Bronchial epithelial cell (primary cell): ENCODE data around the gene UBE2I. TPM values are rescaled to one million over a fixed set of nuclear protein-coding genes. Genes with fewer than 3 reads are reported as not detected.
A peak's percentile ranks its signal among the peaks of the same experiment; 100 is the strongest.

Source experiments
- DNase-seq: peaks from one replicate; pipeline ENCODE4 v3.0.0-alpha.2; 2010; ENCODE audit warnings: low read depth
- FAIRE-seq: peaks from 2 replicates; lab custom pipeline; 2011; peaks lifted over from hg19 to GRCh38; lab: Jason Lieb, UNC
- H3K27me3 ChIP-seq: 2 replicates; pipeline ENCODE4 v1.5.1; 2011; ENCODE audit warnings: low read length; ENCODE audit not compliant: control insufficient read depth, insufficient read depth
- H3K36me3 ChIP-seq: 2 replicates; pipeline ENCODE4 v1.5.1; 2011; ENCODE audit warnings: low read length; ENCODE audit not compliant: control insufficient read depth, insufficient read depth
- H3K4me3 ChIP-seq: 2 replicates; pipeline ENCODE4 v1.5.1; 2011; ENCODE audit warnings: mild to moderate bottlenecking, low read depth, low read length, control low read depth
- total RNA-seq: library from RNA; depleted of rRNA; stranded (reverse); fragments of >200 nt; gene quantifications from 2 replicates; pipeline ENCODE4 v1.2.1, GENCODE V29; 2014
- TF ChIP-seq, protein P1 (sequence below): IDR thresholded peaks from 2 replicates; pipeline ENCODE4 v1.5.1; 2011; ENCODE audit warnings: mild to moderate bottlenecking, moderate library complexity, low read length, control low read depth, inconsistent platforms; ENCODE audit not compliant: insufficient read depth, severe bottlenecking

Gene UBE2I
- total RNA-seq, 1 donor from 2014 or later, result 49.8 TPM

- FAIRE-seq (no peak), DNase-seq (no peak)
- H3K27me3 ChIP-seq, result no peaks in the 10 kb centered on the region
- H3K36me3 ChIP-seq, result peaks cover 54% of the 10 kb centered on the region
- TF ChIP-seq, protein P1, sequence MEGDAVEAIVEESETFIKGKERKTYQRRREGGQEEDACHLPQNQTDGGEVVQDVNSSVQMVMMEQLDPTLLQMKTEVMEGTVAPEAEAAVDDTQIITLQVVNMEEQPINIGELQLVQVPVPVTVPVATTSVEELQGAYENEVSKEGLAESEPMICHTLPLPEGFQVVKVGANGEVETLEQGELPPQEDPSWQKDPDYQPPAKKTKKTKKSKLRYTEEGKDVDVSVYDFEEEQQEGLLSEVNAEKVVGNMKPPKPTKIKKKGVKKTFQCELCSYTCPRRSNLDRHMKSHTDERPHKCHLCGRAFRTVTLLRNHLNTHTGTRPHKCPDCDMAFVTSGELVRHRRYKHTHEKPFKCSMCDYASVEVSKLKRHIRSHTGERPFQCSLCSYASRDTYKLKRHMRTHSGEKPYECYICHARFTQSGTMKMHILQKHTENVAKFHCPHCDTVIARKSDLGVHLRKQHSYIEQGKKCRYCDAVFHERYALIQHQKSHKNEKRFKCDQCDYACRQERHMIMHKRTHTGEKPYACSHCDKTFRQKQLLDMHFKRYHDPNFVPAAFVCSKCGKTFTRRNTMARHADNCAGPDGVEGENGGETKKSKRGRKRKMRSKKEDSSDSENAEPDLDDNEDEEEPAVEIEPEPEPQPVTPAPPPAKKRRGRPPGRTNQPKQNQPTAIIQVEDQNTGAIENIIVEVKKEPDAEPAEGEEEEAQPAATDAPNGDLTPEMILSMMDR, result no peak
- H3K4me3 ChIP-seq, result no peak overlapping the region
Measured at GRCh38 chr16:1316033-1316405, 6.6 kb downstream of the UBE2I start.

- FAIRE-seq (peak; percentile 36), DNase-seq (no peak)
- no peaks in the 10 kb centered on the region for H3K27me3 ChIP-seq
- peaks cover 57% of the 10 kb centered on the region for H3K36me3 ChIP-seq
- TF ChIP-seq, protein P1, result no peak
- no peak overlapping the region for H3K4me3 ChIP-seq
Measured at GRCh38 chr16:1317479-1318267, 8.2 kb downstream of the UBE2I start.

DNA sequence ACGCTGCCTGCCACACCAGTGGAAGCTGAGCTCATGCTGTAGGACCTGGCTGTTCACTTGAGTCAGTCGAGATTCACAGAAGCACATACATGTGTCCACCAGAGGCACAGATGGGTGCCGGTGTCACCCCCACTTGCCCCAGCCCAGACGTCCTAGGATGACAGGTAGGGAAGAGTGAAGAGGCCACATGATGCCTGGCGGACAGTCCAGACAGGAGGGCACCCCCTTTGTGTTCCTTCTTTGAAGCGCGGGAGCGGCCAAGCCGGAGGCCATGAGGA lies 8.8 kb downstream of the UBE2I start:
- H3K27me3 ChIP-seq, result no peaks in the 10 kb centered on the region
- FAIRE-seq, result no peak
- TF ChIP-seq, protein P1, result no peak
- H3K36me3 ChIP-seq, result peaks cover 54% of the 10 kb centered on the region
- H3K4me3 ChIP-seq, result no peak overlapping the region
- DNase-seq, result no peak

DNA sequence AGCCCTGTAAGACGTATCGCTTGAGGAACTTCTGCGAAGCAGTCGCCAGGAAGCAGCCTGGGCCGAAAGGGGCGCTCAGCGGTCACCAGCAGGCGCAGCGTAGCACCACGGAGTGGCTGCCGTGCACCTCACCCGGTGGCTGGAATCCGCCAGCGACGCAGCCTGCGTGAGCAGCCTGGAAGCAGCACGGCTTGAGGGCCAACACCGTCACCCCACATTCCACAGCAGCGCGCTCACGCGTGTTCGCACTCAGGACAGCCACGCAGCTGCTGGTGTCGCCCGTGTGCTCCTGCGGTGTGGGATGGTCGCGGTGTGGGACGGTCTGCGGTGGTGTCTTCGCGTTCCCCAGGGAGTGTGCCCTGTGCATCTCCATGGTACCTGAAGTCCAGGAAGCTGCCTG lies 9.6 kb downstream of the UBE2I start:
- DNase-seq (no peak), FAIRE-seq (no peak)
- Histone ChIP-seq H3K36me3 (peaks cover 52% of the 10 kb centered on the region), H3K27me3 (no peaks in the 10 kb centered on the region), H3K4me3 (no peak overlapping the region)
- TF ChIP-seq, protein P1, result no peak

GRCh38 chr16:1320097-1320496 lies 10.7 kb downstream of the UBE2I start:
- FAIRE-seq (no peak), DNase-seq (no peak)
- H3K4me3 ChIP-seq, result no peak overlapping the region
- no peaks in the 10 kb centered on the region for H3K27me3 ChIP-seq
- TF ChIP-seq, protein P1, result no peak
- peaks cover 44% of the 10 kb centered on the region for H3K36me3 ChIP-seq

- TF ChIP-seq, protein P1, result no peak
- Histone ChIP-seq H3K27me3 (no peaks in the 10 kb centered on the region), H3K4me3 (no peak overlapping the region), H3K36me3 (peaks cover 43% of the 10 kb centered on the region)
- no peak for FAIRE-seq
- no peak for DNase-seq
Measured at GRCh38 chr16:1320658-1321240, 11.3 kb downstream of the UBE2I start.
